Activated CD4-positive, alpha-beta T cell treated with anti-CD3 and anti-CD28 coated beads, Interleukin-2, Interleukin-6, amounts not matched to agents 100 ng/mL and 50 ng/mL, durations not matched to agents 16 hours and 8 hours (primary cell): Measurements from ENCODE around the gene TNFRSF1A.

Experiments used
- DNase-seq: peaks from one replicate; pipeline ENCODE4 v3.0.0-alpha.2; 2020

TNFRSF1A gene

DNA sequence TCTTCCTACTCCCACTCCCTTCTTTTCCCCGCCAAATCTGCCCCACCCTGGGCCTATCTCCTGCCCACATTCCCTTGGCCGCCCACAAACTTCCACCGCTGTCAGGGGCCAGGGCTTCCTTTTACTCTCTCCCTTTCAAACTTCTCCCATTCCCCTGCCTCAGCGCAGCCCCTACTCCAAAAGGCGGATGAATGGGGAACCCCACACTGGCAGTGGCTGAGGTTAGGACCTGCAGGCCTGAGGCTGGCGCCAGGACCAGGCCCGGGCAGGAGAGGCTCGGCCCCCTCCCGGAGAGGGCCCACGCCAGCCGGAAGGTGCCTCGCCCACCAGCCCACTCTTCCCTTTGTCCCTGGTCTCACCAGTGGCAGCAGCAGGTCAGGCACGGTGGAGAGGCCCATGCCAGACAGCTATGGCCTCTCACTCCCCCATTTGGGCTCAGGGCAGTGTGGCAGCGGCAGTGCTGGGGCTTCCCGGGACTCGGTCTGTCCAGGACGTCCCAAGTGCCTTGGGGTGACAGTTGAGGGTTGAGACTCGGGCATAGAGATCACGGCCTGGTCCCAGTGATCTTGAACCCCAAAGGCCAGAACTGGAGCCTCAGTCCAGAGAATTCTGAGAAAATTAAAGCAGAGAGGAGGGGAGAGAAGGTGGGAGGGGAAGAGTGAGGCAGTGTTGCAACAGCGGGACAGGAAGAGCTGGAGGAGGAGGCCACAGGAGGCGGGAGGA, at the start of gene TNFRSF1A:
TNFRSF1A (minus strand) TSS at position 660 of the 723 bp plus-strand sequence; CDS start at position 398, 262 bp downstream.
- DNase-seq: peak; percentile 72

DNA sequence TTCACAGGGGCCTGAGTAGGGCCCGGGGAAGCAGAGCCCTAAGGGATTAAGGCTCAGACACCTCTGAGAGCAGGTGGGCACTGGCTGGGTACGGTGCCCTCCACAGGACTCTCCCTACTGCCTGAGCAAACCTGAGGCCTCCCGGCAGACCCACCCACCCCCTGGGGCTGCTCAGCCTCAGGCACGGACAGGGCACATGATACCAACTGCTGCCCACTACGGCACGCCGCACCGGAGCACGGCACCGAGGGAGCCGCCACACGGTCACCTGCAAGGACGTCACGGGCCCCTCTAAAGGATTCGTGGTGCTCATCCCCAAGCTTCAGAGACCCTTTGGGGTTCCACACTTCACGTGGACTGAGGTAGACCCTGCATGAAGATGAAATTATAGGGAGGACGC, 49.1 kb upstream of the TNFRSF1A start:
- no peak for DNase-seq

DNA sequence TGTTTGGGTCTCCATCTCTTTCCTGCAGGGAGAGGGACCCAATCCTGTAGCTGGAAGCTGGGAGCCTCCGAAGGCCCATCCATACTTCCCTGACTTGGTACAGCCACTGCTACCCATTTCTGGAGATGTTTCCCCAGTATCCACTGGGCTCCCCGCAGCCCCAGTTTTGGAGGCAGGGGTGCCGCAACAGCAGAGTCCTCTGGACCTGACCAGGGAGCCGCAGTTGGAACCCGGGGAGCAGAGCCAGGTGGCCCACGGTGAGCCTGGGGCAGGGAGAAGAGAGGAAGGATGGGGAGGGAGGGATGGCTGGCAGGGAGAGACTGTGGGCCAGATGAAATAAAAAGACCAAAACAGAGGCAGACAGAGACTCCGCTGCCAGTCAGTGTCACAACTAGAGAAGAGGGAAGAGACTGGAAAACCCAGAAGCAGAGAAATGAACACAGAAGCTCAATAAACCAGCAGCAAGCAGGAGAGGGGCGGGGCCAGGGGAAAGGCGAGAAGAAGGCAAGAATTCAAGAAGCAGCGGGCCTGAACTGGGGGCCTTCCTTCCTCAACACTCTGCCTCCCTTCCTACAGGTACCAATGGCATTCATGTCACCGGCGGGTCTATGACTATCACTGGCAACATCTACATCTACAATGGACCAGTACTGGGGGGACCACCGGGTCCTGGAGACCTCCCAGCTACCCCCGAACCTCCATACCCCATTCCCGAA, 48.4 kb upstream of the TNFRSF1A start:
- no peak for DNase-seq

DNA sequence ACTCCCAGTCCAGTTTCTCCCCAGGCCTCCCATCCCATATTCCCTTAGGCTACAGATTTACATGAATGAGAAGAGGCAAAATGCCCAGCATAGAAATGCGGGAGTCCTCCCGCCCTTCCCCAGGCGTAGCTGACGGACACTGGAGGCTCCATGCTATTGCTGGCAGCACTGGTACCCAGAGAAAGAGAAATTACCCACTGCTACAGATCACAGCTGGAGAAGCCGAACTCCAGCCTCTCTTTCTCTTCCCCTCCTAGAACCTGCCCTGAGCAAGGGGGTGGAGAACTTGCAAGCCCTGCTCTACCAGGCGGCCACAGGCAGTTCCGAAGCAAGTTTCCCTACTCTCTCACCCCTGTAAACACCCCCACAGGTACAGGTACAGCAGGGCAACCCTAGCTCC, 45.7 kb upstream of the TNFRSF1A start:
- no peak for DNase-seq

DNA sequence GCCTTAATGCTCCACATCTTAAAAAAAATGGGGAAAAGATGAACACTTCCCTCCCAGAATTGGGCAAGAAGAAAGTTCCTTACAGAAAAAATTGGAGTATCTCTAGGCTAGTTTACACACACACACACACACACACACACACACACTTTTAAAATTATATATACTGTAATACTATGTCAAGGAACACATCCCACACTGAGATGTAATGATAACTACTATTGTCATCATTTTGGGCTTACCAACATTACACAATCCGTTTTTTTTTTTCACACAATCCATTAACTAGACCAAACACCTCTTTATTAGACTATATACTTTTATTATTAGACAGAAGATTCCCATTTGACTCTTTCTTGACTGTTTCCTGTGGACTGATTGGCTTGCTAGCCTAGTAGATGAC, 44.6 kb upstream of the TNFRSF1A start:
- DNase-seq: no peak

DNA sequence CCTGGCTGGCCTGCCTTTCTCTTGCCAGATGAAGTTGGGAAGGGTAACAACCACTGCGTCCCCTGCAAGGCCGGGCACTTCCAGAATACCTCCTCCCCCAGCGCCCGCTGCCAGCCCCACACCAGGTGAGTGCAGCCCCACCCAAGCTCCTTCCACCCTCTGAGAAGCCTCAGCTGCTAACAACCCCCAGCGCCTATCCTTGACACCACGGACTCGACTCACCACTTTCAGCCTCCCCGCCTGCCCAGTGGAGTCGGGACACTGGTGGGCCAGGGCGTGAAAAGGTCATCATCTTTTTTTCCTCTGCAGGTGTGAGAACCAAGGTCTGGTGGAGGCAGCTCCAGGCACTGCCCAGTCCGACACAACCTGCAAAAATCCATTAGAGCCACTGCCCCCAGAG, 44.2 kb upstream of the TNFRSF1A start:
- DNase-seq: no peak

DNA sequence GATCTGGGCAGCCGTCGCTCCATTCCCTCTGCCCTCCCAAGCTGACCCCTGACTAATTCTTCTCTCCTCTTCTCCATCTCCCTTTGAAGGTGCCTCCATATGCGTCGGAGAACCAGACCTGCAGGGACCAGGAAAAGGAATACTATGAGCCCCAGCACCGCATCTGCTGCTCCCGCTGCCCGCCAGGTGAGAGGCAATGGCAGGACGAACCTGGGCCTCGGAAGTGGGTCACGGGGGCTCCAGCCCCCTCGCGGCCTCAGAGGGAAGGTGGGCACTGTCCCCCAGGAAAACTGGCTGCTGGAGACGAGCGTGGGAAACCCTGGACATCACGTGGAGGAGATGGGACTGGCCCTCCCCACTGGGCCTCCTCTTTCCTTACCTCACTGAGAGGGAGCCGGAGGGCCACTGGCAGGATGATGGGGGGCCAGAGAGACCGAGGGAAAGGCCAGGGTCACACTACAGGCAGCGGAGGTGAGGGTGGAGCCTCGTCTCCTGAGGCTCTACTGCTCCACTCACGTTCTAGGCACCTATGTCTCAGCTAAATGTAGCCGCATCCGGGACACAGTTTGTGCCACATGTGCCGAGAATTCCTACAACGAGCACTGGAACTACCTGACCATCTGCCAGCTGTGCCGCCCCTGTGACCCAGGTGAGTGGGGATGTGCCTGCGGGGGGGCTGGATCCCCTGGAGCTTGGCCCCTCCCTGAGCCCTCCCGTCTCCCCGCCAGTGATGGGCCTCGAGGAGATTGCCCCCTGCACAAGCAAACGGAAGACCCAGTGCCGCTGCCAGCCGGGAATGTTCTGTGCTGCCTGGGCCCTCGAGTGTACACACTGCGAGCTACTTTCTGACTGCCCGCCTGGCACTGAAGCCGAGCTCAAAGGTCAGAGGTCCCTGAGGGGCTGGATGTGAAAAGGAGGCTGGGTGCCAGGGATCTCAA, 42.9 kb upstream of the TNFRSF1A start:
- DNase-seq: no peak

DNA sequence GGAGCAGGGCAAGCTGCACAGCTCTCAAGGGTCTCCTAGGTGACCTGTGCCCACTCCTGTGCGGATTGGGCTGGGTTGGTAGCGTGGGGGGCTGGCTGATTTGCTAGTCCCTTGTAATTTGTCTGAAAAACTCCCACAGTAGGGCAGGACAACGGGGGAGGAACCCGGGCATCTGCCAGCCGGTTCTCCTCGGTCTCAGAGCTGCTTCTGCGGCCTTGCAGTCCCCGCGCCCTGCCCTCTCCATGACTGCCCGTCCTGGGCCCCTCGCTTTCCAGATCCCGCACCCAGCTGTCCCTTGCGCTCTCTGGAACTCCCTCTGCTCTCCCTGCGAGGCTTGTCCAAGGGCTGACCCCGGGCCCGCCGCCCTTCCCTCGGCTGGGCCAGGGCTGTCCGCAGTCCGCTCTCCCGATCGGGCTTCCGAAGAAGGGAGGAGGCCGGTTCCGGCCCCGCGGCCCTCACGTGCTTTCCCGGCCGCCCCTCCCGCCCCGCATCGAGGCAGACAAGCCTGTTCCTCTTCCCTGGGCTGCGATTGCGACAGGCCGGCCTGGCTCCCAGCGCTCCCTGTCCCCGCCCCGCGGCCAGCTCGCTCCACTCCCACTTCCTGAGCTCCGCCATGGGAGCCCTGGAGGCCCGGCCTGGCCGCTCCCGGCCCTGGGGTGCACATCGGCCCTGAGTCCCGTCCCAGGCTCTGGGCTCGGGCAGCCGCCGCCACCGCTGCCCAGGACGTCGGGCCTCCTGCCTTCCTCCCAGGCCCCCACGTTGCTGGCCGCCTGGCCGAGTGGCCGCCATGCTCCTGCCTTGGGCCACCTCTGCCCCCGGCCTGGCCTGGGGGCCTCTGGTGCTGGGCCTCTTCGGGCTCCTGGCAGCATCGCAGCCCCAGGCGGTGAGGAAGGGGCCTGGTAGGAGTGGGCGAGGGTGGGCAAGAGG, 42.0 kb upstream of the TNFRSF1A start, which contains the start of gene LTBR:
LTBR (plus strand) TSS at position 591 of the 927 bp plus-strand sequence; CDS start at position 788, 197 bp downstream.
- DNase-seq: no peak

DNA sequence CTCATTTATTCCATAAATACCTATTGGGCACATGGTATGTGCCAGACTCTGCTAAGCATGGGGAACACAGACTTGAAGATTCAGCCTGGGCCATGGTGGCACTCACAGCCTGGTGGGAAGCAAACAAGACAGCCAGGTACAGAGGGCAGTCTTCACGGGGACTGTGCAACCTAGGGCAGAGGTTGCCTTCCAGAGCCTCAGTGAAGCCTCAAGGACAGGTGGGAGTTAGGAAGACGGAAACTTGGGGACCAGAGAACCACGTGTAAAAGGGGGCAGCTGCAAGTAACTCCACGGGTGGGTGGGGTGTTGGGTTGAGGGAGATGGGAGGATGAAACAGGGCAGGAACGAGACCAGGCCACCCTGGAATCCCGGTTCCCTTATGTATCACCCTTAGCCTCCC, 41.1 kb upstream of the TNFRSF1A start:
- no peak for DNase-seq

DNA sequence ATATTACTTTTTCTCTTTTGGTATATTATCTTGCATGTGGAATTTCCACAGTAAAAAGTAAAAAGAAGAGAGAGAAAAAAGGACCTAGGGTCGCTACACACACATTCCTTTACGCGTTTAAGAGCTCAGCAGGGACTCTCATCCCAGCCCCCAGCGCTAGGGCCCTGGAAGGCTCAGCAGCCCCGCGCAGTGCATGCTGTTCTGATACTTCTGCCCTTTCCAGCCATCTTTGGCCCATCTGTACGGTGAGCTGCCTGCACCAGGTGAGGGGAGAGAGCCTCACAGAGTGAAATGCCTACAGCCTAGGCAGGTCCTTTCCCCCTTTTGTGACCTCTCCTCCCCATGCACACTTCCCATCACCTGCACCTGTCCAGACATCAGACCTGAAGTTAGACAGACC, 40.5 kb upstream of the TNFRSF1A start:
- no peak for DNase-seq

DNA sequence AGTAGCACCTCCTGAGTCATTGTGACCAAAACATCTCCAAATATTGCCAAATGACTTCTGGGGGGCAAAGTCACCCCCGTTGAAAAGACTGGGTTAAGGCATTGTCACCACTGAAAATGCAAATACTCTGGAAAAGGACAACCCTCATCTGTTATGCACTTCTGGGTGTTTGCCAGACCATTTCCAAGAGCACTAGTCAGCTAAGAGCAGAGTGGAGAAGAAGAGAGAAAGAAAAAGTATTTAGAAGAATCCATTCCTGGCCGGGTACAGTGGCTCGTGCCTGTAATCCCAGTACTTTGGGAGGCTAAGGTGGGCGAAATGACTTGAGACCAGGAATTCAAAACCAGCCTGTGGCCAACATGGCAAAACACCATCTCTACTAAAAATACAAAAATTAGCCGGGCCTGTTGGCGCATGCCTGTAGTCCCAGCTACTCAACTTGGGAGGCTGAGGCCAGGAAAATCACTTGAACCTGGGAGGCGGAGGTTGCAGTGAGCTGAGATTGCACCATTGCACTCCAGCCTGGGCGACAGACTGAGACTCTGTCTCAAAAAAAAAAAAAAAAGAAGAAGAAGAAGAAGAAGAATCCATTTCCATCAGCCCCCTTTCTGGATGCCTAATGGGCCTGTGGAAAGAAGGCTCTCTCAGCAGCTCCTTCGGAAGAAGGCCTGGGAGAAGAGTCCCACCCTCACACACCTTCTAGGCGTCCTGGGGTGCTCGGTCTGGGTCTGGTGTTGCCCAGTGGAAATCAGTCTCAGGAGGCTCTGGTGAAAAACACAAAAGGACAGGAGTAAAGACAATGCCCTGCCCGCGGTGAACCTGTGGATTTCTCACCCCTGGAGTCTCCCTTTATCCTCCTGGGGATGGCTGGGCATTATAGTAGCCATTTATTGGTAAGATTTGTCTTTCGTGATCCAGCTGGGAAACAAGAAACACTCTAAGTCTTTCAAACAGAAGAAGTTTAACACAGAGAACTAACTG, 38.6 kb upstream of the TNFRSF1A start:
- no peak for DNase-seq

DNA sequence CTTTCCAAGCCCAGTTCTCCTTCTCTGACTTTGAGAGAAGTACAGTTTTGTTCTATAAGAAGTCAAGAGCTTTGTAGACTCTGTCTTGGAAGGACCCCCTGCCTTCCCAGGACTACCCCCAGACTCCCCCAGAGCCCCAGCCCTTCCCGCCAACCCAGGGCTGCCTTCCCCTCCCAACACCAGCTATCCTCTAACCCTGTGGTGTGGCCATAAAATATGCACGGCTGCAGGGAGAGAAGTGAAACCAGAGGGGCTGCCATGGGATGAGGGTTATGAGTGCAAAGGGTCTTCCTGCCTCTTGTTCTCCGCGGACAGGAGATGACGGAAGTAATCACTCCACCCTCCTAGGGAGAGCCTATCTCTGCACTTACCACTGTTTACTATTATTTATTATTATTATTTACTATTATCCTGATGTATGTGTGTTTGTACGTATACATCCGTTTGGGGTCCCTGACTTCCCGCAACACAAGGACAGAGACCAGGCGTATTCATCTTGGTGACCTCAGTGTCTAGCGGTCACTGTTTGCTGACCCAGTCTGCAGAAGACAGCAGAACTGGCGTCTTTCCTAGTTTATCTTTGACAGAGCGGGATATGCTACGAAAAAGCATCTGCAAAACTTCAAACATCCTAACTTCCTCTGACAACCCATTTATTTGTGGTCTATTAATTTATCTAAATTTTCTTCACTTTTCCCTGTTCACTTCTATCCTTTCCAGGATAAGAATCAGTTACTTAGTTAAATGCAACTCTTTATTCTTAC, 37.0 kb upstream of the TNFRSF1A start:
- DNase-seq: no peak

DNA sequence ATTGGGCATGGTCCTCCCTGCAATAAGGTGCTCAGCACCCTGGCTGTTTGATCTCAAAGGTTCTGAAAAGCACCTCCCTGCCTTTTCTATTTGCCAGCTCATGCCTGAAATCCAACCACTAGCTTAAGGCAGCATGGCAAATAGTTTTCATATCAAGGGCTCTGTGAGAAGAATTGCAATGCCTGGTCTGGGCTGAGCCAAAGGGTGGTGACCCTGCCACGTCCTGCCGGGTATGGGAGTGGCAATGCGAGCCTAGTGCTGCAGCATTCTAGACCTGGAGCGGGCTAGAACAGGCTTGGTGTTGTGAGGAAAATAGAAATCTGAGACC, 35.8 kb upstream of the TNFRSF1A start:
- DNase-seq: no peak

DNA sequence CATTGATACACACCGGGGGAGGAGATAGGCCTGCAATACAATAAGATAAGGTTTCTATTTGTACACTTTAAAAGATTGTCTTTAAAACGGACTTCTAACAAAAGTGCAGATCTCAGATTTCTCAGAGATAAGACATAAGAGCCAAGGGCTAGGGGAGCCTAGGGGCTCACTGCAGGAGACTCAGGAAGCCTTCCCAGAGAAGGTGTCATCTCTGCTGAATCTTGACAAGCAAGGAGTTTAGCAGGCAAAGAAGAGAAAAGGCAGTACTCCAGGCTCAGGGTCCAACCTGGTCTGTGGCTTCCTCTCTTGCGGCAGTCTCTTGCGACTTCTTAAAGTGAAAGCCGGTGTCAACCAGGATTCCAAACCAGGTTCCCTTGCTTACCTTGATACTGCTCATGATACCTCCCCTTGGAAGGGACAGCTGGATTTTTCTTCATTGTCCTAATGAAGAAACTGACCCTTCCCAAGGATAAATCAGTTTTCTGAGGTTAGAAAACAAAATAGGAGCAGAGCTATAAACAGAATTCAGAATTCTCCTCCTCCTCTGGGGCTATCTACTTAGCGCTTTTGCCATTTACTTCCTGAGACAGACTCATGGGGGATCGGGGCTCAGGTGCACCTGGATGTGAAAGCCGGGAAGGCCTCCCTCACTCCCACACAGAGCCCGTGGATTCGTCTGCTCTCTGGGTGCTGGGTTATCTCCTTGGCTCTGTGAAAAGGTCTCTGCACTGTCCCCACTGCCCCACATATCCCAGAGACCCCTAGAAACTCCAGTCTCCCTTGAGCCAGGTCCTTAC, 35.2 kb upstream of the TNFRSF1A start:
- no peak for DNase-seq

DNA sequence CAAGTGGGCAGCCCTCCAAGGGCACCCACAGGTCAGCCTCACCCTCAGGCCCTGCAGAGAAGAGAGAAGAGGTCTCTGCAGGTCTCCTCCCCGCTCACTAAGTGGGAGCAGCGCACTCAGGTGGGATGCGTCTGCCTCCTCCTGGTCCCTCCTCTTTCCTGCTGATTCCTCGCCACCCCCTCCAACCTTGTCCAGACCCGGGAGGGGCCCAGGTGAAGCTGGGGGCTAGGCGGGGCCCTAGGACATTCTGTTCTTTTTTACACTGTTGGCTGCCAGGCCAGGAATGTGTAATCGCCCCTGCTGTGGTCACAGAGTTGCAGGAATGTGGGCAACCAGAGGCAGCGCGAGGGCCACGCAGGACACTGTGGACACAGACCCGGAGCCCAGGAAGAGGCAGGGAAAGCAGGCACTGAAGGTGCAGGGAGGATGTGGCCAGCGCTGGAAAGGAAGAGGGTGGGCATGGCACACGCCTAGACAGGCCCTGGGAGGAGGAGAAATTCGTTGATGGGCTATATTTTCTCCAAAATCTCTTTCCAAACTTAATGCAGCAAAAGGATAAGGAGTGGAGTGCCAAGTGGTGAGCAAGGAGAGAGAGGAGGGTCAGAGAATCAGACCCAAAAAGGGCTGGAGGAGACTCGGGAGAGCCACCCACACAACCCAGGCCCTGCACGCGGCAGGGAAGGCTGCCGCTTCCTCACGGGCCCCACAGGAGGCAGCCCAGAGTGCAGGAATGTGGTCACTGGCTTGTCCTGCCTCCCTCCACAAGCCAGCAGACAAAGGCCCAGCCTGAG, 34.4 kb upstream of the TNFRSF1A start:
- DNase-seq: no peak

DNA sequence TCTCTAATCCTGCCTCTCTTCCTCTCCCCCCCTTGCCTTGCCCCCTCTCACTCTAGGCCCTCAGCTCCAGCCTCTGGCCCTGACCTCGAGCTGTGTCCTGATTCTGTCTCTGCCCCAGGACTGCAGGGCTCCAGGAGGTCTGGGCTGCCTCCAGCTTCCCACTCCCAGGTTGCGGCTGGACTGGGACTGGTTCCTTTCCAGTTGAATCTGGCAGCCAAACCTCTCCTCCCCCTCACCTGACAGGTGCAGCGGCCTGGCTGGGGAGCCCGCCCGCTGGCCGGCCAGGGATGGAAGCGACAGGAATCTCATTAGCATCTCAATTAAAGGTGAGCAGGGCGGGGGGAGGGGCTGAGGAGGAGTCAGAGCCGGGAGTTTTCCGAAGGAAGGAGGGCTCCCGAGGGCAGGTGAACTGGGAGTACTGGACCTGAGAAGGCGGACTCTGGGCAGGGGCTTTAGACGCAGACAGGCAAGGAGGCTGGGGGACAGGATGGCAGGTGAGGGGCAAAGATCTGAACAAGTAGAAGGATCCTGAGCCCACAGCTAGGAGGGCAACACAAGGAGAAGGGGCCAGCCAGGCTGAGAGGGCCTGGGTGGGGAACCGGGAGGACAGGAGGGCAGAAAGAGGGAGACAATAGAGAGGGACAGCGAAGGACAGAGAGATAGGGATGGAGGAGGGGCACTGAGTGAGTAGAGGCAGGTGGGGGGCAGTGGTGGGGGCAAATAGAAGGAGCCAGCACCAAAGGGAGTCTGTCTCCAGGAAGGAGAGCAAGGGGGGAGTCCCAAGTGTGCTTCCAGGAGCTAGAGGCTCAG, 33.6 kb upstream of the TNFRSF1A start, which contains the start of gene SCNN1A:
SCNN1A (minus strand) TSS at position 295 of the 810 bp plus-strand sequence. CDS start 780 bp downstream, outside the sequence.
- no peak for DNase-seq

DNA sequence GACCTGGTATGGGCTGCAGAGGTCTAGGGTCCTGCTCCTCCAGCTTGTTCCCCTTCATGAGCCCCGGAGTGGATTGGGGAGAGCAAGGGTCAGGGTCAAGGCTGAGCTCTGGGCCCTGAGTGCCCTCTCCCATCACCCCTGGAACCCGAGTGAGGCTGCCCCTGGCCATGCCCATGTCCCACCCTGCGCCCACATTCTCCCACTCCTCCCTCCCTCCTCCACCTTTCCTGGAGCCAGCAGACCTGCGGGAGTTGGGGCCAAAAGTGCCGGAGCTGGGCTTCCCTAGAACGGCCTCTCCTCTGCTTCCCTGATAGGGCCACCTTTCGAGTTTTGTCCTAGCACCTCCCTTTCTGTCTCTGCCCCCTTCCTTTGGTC, 32.9 kb upstream of the TNFRSF1A start:
- DNase-seq: no peak
